Vagina (tissue), 2 donors: Measurements from ENCODE around the gene STAT5B.

Experiments
- CTCF ChIP-seq, 3 experiments: fragments of 450-650 bp in 2 of 3; fragments of 200-600 bp in 1 of 3; sonication (generic) in 1 of 3; IDR thresholded peaks; one replicate each; pipeline ENCODE4 v1.5.1; 2017 to 2019; ENCODE audit warnings: antibody characterized with exemption in 3 of 3, mild to moderate bottlenecking in 2 of 3, moderate library complexity in 2 of 3
- POLR2A ChIP-seq, 2 donors: fragments of 450-650 bp; IDR thresholded peaks; one replicate each; pipeline ENCODE4 v1.6.1; 2017; ENCODE audit warnings: antibody characterized with exemption in 2 of 2, mild to moderate bottlenecking in 2 of 2, moderate library complexity in 2 of 2
- POLR2AphosphoS5 ChIP-seq, 2 donors: sonication (generic); formaldehyde crosslinking; IDR thresholded peaks; one replicate each; pipeline ENCODE4 v1.9.0; 2017; ENCODE audit warnings: antibody characterized with exemption in 2 of 2, mild to moderate bottlenecking in 2 of 2, low read depth in 1 of 2; ENCODE audit not compliant: insufficient read depth in 1 of 2

GRCh38 chr17:42255445-42255844, 20.7 kb downstream of the STAT5B start:
- TF ChIP-seq CTCF (IDR thresholded peaks at IDR 0.05) (no peak), POLR2A (IDR thresholded peaks at IDR 0.05) (no peak), POLR2AphosphoS5 (IDR thresholded peaks at IDR 0.05; ENCODE audit: insufficient read depth in 1 of 2, low read depth in 1 of 2) (no peak)
